Mucosa of descending colon (tissue), 3 donors: ENCODE data around the gene PLCD3. TPM values are rescaled to one million over a fixed set of nuclear protein-coding genes. Genes with fewer than 3 reads are reported as not detected.
"Not testable (repeated sequence)": the region's sequence is repeated elsewhere in the genome, so short reads cannot be mapped to it uniquely, and the experiment has no call there.

Source experiments
- ATAC-seq: fragments of 200-7000 bp; cut with Tn5 transposase; one replicate; pipeline ENCODE4 v1.9.1; 2020; ENCODE audit warnings: mild to moderate bottlenecking, moderate library complexity
- DNase-seq, 3 donors: peaks; one replicate each; pipeline ENCODE4 v3.0.0-alpha.2; 2020
- H3K36me3 ChIP-seq: fragments of 200-600 bp; one replicate; pipeline ENCODE4 v1.8.0; 2021; ENCODE audit warnings: low read depth, mild to moderate bottlenecking
- H3K4me1 ChIP-seq: fragments of 200-600 bp; one replicate; pipeline ENCODE4 v1.8.0; 2021; ENCODE audit warnings: low read depth, mild to moderate bottlenecking
- H3K4me3 ChIP-seq: fragments of 200-600 bp; one replicate; pipeline ENCODE4 v1.8.0; 2021; ENCODE audit warnings: mild to moderate bottlenecking
- H3K9me3 ChIP-seq: fragments of 200-600 bp; one replicate; pipeline ENCODE4 v1.8.0; 2021; ENCODE audit warnings: mild to moderate bottlenecking
- intact Hi-C, 2 donors: fragments of 100-400 bp; cut with DNase I in 1 of 2; cut with micrococcal nuclease in 1 of 2; formaldehyde crosslinking; loops; one replicate each; pipeline versions ENCODE4 v1.11.0 to v1.11.1; 2022; cut with DNase I, micrococcal nuclease
- total RNA-seq, 3 donors: library from RNA; stranded (reverse); fragmentation: NEBNext Ultra II Directional in 2 of 3; extraction: Animal tissue kit (Norgen Biotek cat#: 25700) in 2 of 3; gene quantifications; one replicate each; pipeline versions ENCODE4 v1.2.1 to v1.2.4, GENCODE V29; 2021 to 2023
- TF ChIP-seq, protein P1 (sequence below): fragments of 200-600 bp; IDR thresholded peaks from one replicate; pipeline ENCODE4 v1.8.0; 2022; ENCODE audit warnings: antibody characterized with exemption, mild to moderate bottlenecking
- donor health status: DM: no; HTN: no; CAD: no; lungs with moderate emphysema.
- donor health status: DM: no; HTN: no; CAD: no.
- donor health status: DM: no; HTN: yes; CAD: no.

The PLCD3 gene
- total RNA-seq, 3 donors from 2014 or later, result 205 to 562 (median 232) TPM

DNA sequence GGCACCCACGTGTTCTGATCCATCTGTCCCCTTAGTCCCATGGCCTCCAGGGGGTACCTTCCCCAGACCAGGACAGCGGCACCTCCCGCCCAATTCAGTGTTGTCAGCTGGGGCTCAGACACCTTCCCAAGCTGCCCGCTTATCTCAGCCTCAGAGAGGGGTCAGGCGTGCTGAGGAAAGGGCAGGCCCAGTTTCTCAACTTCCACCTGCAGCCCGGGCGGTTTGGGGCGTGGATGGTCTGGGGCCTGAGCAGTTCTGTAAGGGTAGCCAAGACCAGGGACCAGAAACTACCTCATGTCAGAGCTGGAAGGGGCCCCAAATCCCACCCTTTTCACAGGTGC, 5.1 kb downstream of the PLCD3 start:
- ATAC-seq (peak; percentile 0), DNase-seq (peak in 2 of 3 donors; percentile 62 to 70)
- TF ChIP-seq, protein P1, sequence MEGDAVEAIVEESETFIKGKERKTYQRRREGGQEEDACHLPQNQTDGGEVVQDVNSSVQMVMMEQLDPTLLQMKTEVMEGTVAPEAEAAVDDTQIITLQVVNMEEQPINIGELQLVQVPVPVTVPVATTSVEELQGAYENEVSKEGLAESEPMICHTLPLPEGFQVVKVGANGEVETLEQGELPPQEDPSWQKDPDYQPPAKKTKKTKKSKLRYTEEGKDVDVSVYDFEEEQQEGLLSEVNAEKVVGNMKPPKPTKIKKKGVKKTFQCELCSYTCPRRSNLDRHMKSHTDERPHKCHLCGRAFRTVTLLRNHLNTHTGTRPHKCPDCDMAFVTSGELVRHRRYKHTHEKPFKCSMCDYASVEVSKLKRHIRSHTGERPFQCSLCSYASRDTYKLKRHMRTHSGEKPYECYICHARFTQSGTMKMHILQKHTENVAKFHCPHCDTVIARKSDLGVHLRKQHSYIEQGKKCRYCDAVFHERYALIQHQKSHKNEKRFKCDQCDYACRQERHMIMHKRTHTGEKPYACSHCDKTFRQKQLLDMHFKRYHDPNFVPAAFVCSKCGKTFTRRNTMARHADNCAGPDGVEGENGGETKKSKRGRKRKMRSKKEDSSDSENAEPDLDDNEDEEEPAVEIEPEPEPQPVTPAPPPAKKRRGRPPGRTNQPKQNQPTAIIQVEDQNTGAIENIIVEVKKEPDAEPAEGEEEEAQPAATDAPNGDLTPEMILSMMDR, result no peak
- H3K4me1 ChIP-seq, result peaks cover 66% of the 10 kb centered on the region
- no peaks in the 10 kb centered on the region for H3K9me3 ChIP-seq
- intact Hi-C loops, result no loop called here
- no peak overlapping the region for H3K4me3 ChIP-seq
- no peaks in the 10 kb centered on the region for H3K36me3 ChIP-seq

DNA sequence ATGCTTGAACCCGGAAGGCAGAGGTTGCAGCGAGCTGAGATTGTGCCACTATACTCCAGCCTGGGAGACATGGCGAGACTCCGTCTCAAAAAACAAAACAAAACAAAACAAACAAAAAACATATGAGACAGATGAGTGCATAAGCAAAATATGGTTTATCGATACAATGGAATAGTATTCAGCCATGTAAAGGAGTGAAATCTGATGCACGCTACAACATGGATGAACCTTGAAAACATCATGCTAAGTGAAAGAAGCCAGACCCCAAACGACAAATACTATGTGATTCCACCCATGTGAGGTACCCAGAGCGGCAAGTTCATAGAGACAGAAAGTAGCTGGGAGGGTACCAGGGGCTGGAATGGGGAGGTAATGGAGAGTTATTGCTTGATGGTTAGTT, 6.8 kb downstream of the PLCD3 start:
- no peak for ATAC-seq
- no peaks in the 10 kb centered on the region for H3K36me3 ChIP-seq
- no peak for DNase-seq
- TF ChIP-seq, protein P1, result no peak
- H3K4me1 ChIP-seq, result peaks cover 65% of the 10 kb centered on the region
- H3K4me3 ChIP-seq, result no peak overlapping the region
- no peaks in the 10 kb centered on the region for H3K9me3 ChIP-seq
- intact Hi-C loops, result no loop called here

DNA sequence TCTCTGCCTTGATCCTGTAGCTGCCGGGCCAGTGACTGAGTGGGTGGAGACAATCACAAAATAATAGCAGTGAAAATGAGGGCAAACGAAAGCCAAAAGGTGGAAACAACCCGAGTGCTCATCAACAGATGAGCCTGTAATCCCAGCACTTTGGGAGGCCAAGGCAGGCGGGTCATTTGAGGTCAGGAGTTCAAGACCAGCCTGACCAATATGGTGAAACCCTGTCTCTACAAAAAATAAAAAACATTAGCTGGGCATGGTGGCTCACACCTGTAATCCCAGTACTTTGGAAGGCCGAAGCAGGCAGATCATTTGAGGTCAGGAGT, 7.6 kb downstream of the PLCD3 start:
- H3K9me3 ChIP-seq, H3K36me3 ChIP-seq, ATAC-seq, H3K4me3 ChIP-seq, DNase-seq, intact Hi-C loops: not testable (repeated sequence)
- H3K4me1 ChIP-seq, result peaks cover 58% of the 10 kb centered on the region

DNA sequence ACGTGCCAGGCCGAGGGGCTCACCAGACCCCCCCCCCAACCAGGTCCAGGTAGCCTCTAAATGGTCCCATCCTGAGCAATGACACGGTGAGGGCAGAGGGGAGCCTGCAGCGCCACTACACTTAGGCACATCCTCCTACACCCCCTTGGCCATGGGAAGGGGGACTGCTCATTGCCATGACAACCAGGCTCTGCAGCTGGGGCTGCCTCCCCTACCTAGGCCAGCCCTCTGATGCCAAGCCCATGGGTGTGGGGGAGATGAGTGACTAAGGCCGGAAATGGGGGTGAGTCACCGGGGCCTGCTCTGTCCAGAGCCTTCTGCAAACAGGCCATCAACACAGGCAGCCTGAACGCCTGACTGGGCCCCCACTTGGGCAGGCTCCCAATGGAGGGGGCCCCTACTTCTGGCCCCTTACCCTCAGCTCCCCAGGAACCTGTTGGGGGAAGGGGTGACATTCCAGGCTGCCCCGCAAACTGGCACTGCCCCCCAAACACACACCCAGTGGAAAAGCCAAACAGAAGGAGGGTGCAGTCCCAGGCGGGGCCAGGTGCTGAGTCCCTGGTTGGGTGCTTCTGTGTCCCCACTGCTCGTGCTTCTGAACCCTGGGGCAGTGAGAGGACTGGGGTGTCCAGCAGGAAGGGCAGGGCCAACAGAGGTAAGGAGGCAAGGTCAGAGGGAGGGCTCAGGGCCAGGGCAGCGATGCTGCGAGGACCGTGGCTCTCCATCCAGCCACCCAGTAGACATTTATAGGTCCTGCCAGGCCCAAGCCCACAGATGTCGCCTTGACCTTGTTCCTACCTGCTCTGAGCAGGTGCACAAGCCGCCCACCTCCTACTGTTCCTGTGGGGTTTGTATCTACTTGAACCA, 8.2 kb downstream of the PLCD3 start:
- ATAC-seq (peak; percentile 79), DNase-seq (peak; percentile 75 to 87 (median 78))
- no peak overlapping the region for H3K4me3 ChIP-seq
- no peaks in the 10 kb centered on the region for H3K9me3 ChIP-seq
- H3K4me1 ChIP-seq, result peaks cover 52% of the 10 kb centered on the region
- TF ChIP-seq, protein P1, result no peak
- intact Hi-C loops, result no loop called here
- peaks cover 4% of the 10 kb centered on the region for H3K36me3 ChIP-seq

DNA sequence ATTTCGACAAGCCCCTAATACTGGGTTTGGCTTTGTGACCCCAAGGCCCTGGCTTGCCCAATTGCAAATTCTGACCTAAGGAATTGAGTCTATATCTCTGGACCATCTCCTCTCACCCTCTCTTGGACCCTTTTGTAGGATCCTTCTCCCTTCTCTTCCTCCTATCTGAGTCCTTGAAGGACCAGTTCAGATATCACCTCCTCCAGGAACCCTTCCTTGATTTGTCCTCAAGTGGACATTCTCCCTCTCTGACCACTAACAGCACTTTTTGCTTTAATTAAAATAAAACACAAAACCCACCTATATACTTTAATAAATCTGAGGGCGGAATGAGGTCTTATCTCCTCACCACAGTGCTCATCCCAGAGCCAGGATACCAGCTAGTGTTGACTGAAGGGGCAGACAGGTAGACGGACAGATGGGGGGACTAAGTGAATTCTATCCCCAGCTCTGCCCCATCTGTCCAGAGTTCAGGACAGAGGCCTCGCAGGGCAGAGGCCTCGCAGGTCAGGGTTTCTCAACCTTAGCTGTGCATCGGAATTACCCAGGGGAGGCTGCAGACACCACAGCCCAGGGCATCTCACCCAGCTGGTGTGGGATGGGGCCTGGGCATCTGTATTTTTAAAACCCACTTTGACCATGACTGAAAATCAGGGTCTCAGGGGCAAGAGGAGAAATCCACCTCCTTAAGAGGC, 9.1 kb downstream of the PLCD3 start:
- Histone ChIP-seq H3K4me1 (peaks cover 43% of the 10 kb centered on the region), H3K36me3 (peaks cover 4% of the 10 kb centered on the region), H3K9me3 (no peaks in the 10 kb centered on the region), H3K4me3 (no peak overlapping the region)
- intact Hi-C loops, result no loop called here
- no peak for DNase-seq
- ATAC-seq, result no peak
- TF ChIP-seq, protein P1, result no peak

DNA sequence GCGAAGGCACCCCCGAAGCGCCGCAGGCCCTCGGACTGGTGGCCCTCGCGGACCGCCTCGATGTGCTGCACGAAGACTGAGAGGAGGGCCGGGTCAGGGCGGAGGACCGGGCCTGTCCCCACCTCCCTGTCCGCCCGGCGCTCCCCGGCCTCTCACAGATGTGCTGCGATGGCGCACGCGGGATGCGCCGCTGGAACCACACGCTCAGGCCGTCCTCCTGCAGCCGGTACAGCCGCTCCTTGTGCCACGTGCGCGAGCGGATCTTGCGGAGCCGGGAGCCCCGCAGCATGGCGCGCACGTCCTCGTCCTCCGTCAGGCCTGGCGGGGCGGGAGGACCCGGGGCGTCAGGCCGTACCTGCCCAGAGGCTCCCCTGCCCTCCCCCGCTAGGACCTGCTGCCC, 11.3 kb downstream of the PLCD3 start:
- intact Hi-C loops, result no loop called here
- TF ChIP-seq, protein P1, result no peak

More for the DNA sequence above, 11.3 kb downstream of the PLCD3 start:
- Histone ChIP-seq H3K36me3 (peaks cover 4% of the 10 kb centered on the region), H3K4me1 (peaks cover 29% of the 10 kb centered on the region), H3K4me3 (no peak overlapping the region), H3K9me3 (no peaks in the 10 kb centered on the region)
- ATAC-seq, result no peak
- no peak for DNase-seq
